GM12878 (cell line): ENCODE data around the gene ADSS1. TPM values are rescaled to one million over a fixed set of nuclear protein-coding genes. Genes with fewer than 3 reads are reported as not detected.

Experiments used
- ATAC-seq: fragments of 200-7000 bp; cut with Tn5 transposase; 3 replicates; pipeline ENCODE4 v1.9.1; 2020; ENCODE audit warnings: mild to moderate bottlenecking, moderate library complexity
- BruUV-seq: library from RNA; stranded (reverse); fragments of 400-500 nt; replicated peaks from 2 replicates; lab custom pipeline; 2021; lab: Mats Ljungman, UMichigan
- CTCF ChIA-PET: fragments of 300-600 bp; sonication (Branson Sonifier 250); formaldehyde crosslinking; extraction: SDS; loops from one replicate; lab custom pipeline; 2021; ENCODE audit warnings: inconsistent platforms; lab: Yijun Ruan, JAX
- POLR2A ChIA-PET: fragments of 350-600 bp; formaldehyde crosslinking; extraction: SDS; loops from one replicate; lab custom pipeline; 2021; ENCODE audit warnings: inconsistent platforms; lab: Charles Lee
- RAD21 ChIA-PET: fragments of 300-600 bp; sonication (Branson Sonifier 250); formaldehyde crosslinking; loops from one replicate; lab custom pipeline; 2023; ENCODE audit warnings: antibody characterized with exemption; ENCODE audit not compliant: unreplicated experiment; lab: Charles Lee
- SMC1A ChIA-PET: fragments of 300-600 bp; sonication (Branson Sonifier 250); formaldehyde crosslinking; loops from one replicate; lab custom pipeline; 2023; ENCODE audit not compliant: unreplicated experiment, uncharacterized antibody; lab: Charles Lee
- DNase-seq: peaks from one replicate; pipeline ENCODE4 v3.0.0-alpha.2; 2011; ENCODE audit warnings: low read depth, low spot score
- FAIRE-seq: peaks from 3 replicates; lab custom pipeline; 2011; peaks lifted over from hg19 to GRCh38; lab: Jason Lieb, UNC
- H2AFZ ChIP-seq: 2 replicates; pipeline ENCODE4 v1.6.0; 2011; ENCODE audit warnings: low read depth, low read length, control low read depth; ENCODE audit not compliant: control insufficient read depth
- H3K27ac ChIP-seq: 2 replicates; pipeline ENCODE4 v1.5.1; 2011; ENCODE audit warnings: control low read depth; ENCODE audit not compliant: control insufficient read depth, insufficient read depth
- H3K27me3 ChIP-seq, 2 experiments: replicated peaks in 1 of 2; 2 replicates each; pipeline versions ENCODE4 v1.6.0 to v1.6.1; 2011; ENCODE audit warnings: low read length in 1 of 2; ENCODE audit not compliant: control insufficient read depth in 2 of 2, insufficient read depth in 2 of 2
- H3K36me3 ChIP-seq, 2 experiments: 2 replicates each; pipeline ENCODE4 v1.5.1; 2011; ENCODE audit warnings: low read length in 1 of 2; ENCODE audit not compliant: control insufficient read depth in 2 of 2, insufficient read depth in 2 of 2
- H3K4me1 ChIP-seq: 2 replicates; pipeline ENCODE4 v1.6.1; 2011; ENCODE audit warnings: mild to moderate bottlenecking, low read length, moderate library complexity, mixed read lengths; ENCODE audit not compliant: control insufficient read depth, insufficient read depth
- H3K4me2 ChIP-seq: 2 replicates; pipeline ENCODE4 v1.6.0; 2011; ENCODE audit warnings: control low read depth; ENCODE audit not compliant: control insufficient read depth, insufficient read depth
- H3K4me3 ChIP-seq: fragments of 200-600 bp; sonication (generic); 2 replicates; pipeline ENCODE4 v1.5.1; 2016
- H3K79me2 ChIP-seq: 2 replicates; pipeline ENCODE4 v1.6.0; 2011; ENCODE audit warnings: low read length; ENCODE audit not compliant: control insufficient read depth, insufficient read depth
- H3K9ac ChIP-seq: 2 replicates; pipeline ENCODE4 v1.8.0; 2011; ENCODE audit warnings: low read length, control low read depth, mixed read lengths; ENCODE audit not compliant: control insufficient read depth, insufficient read depth
- H3K9me3 ChIP-seq: replicated peaks from 3 replicates; pipeline ENCODE4 v1.5.1; 2011; ENCODE audit warnings: mild to moderate bottlenecking, low read length; ENCODE audit not compliant: control insufficient read depth, insufficient read depth
- H4K20me1 ChIP-seq: 2 replicates; pipeline ENCODE4 v1.6.0; 2011; ENCODE audit not compliant: control insufficient read depth, insufficient read depth
- CREM ChIP-seq: IDR thresholded peaks from 2 replicates; pipeline ENCODE4 v1.6.1; 2014; ENCODE audit warnings: antibody characterized with exemption, low read depth
- DPF2 ChIP-seq: fragments of 450-650 bp; IDR thresholded peaks from 2 replicates; pipeline ENCODE4 v1.6.1; 2017; ENCODE audit warnings: mild to moderate bottlenecking
- E2F8 ChIP-seq: fragments of 450-650 bp; IDR thresholded peaks from 2 replicates; pipeline ENCODE4 v1.6.1; 2018; ENCODE audit warnings: mild to moderate bottlenecking, low read depth, moderate library complexity; ENCODE audit not compliant: partially characterized antibody
- E4F1 ChIP-seq: fragments of 450-650 bp; IDR thresholded peaks from 2 replicates; pipeline ENCODE4 v1.6.1; 2018; ENCODE audit warnings: borderline replicate concordance, mild to moderate bottlenecking; ENCODE audit not compliant: partially characterized antibody
- IKZF1 ChIP-seq: fragments of 450-650 bp; conservative IDR thresholded peaks from 2 replicates; pipeline ENCODE4 v1.6.1; 2017; ENCODE audit warnings: antibody characterized with exemption, mild to moderate bottlenecking
- JUNB ChIP-seq: IDR thresholded peaks from 2 replicates; pipeline ENCODE4 v1.6.1; 2016; ENCODE audit warnings: antibody characterized with exemption, mild to moderate bottlenecking
- KLF5 ChIP-seq: fragments of 450-650 bp; IDR thresholded peaks from 2 replicates; pipeline ENCODE4 v1.6.1; 2014; ENCODE audit warnings: mild to moderate bottlenecking; ENCODE audit not compliant: partially characterized antibody
- MAX ChIP-seq: IDR thresholded peaks from 2 replicates; pipeline ENCODE4 v1.6.1; 2012; ENCODE audit warnings: low read depth, low read length, improper control_type of control experiment
- NFXL1 ChIP-seq: fragments of 450-650 bp; IDR thresholded peaks from 2 replicates; pipeline ENCODE4 v1.6.1; 2017; ENCODE audit warnings: antibody characterized with exemption, mild to moderate bottlenecking, borderline replicate concordance
- NR2F1 ChIP-seq: fragments of 450-650 bp; conservative IDR thresholded peaks from 2 replicates; pipeline ENCODE4 v1.6.1; 2017; ENCODE audit warnings: mild to moderate bottlenecking
- RCOR1 ChIP-seq: conservative IDR thresholded peaks from 2 replicates; pipeline ENCODE4 v1.6.1; 2012; ENCODE audit warnings: low read depth, low read length, improper control_type of control experiment
- REST ChIP-seq: IDR thresholded peaks from 2 replicates; pipeline ENCODE4 v1.6.1; 2012; ENCODE audit warnings: mild to moderate bottlenecking, low read depth, low read length
- SP1 ChIP-seq: IDR thresholded peaks from one replicate; pipeline ENCODE4 v1.6.1; 2011; ENCODE audit warnings: low read depth, low read length
- TBL1XR1 ChIP-seq: IDR thresholded peaks from 2 replicates; pipeline ENCODE4 v1.6.1; 2012; ENCODE audit warnings: low read depth, low read length, improper control_type of control experiment
- TCF12 ChIP-seq: IDR thresholded peaks from 2 replicates; pipeline ENCODE4 v1.6.1; 2011; ENCODE audit warnings: low read depth, mild to moderate bottlenecking, low read length
- ZNF207 ChIP-seq: fragments of 450-650 bp; IDR thresholded peaks from 2 replicates; pipeline ENCODE4 v1.6.1; 2014; ENCODE audit warnings: antibody characterized with exemption, mild to moderate bottlenecking, borderline replicate concordance
- ZNF384 ChIP-seq: IDR thresholded peaks from 2 replicates; pipeline ENCODE4 v1.6.1; 2012; ENCODE audit warnings: low read depth, mild to moderate bottlenecking, low read length, improper control_type of control experiment, borderline replicate concordance
- WGBS: methylation state at CpG from one replicate; pipeline ENCODE4 v1.1.6; 2016; ENCODE audit warnings: low lambda C conversion rate; ENCODE audit not compliant: insufficient replicate concordance, insufficient coverage; ENCODE audit errors: missing lambda C conversion rate; 5-methylcytosine and 5-hydroxymethylcytosine counted together
- in situ Hi-C: fragments of 300-500 bp; cut with MboI; formaldehyde crosslinking; loops from 9 replicates; pipeline ENCODE4 v1.14.3; 2018; ENCODE audit warnings: mixed read lengths
- intact Hi-C: fragments of 100-400 bp; cut with micrococcal nuclease; formaldehyde crosslinking; loops from one replicate; pipeline ENCODE4 v1.14.2; 2022; ENCODE audit not compliant: unreplicated experiment
- polyA plus RNA-seq, 11 experiments: library from polyadenylated mRNA; depleted of rRNA in 4 of 11; unstranded in 6 of 11; stranded (reverse) in 5 of 11; fragments of >200 nt; fragmentation: Nextera tagmentation in 4 of 11; fragmentation: Illumina TruSeq in 1 of 11; extraction: Ambion mirVana in 4 of 11; extraction: Trizol in 1 of 11; gene quantifications; 1 replicate in 1 of 11; 2 replicates in 10 of 11; pipeline versions ENCODE4 v1.2.1 to v1.2.3, GENCODE V29; 2011 to 2016; ENCODE audit warnings: inconsistent platforms in 2 of 11, missing spikeins in 2 of 11, low read depth in 1 of 11
- total RNA-seq, 4 experiments: library from RNA; depleted of rRNA in 3 of 4; stranded (reverse); fragments of >200 nt in 3 of 4; fragmentation: Illumina TruSeq in 1 of 4; extraction: Trizol in 1 of 4; gene quantifications; 2 replicates each; pipeline versions ENCODE4 v1.2.1 to v1.2.3, GENCODE V29; 2013 to 2021

The ADSS1 gene
- total and polyA plus RNA-seq, 10 of the 15 experiments (the other 5 are each of a cell fraction or from before 2014, with no cell fraction given) = 0.11 to 0.45 (median 0.28) TPM; not detected in 5

- BruUV-seq = no TSS peak
- no peaks in the 10 kb centered on the region for H3K27me3 ChIP-seq
- no peaks in the 10 kb centered on the region for H3K4me1 ChIP-seq
- FAIRE-seq (no peak), ATAC-seq (no peak), DNase-seq (no peak)
- ChIA-PET POLR2A (no interaction called here), SMC1A (no interaction called here), RAD21 (no interaction called here), CTCF (no interaction called here)
- H3K9ac ChIP-seq = no peak overlapping the region
- no peaks in the 10 kb centered on the region for H3K79me2 ChIP-seq
- no peak overlapping the region for H3K4me3 ChIP-seq
- in situ Hi-C loops (no loop called here), intact Hi-C loops (no loop called here)
- H4K20me1 ChIP-seq = no peaks in the 10 kb centered on the region
- no peak overlapping the region for H3K27ac ChIP-seq
- no peaks in the 10 kb centered on the region; the same call in 2 of the 3 replicates for H3K9me3 ChIP-seq
- H3K4me2 ChIP-seq = no peak overlapping the region
- 91% methylated on average over 19 of the region's 20 CpGs for WGBS
- no peak overlapping the region for H2AFZ ChIP-seq
- H3K36me3 ChIP-seq = peaks cover 5 to 26% of the 10 kb centered on the region in 2 experiments; a peak in 3 of 4 replicates
- TF ChIP-seq ZNF207 (no peak), E2F8 (no peak), ZNF384 (no peak), E4F1 (no peak), NFXL1 (no peak), TBL1XR1 (no peak), RCOR1 (no peak), KLF5 (no peak), REST (no peak), CREM (no peak), SP1 (no peak), NR2F1 (no peak), TCF12 (no peak), JUNB (no peak), MAX (no peak), DPF2 (no peak), IKZF1 (no peak)
Observed at GRCh38 chr14:104774453-104775072, 50.5 kb downstream of the ADSS1 start.
